Stimulated activated CD4-positive, alpha-beta T cell treated with anti-CD3 and anti-CD28 coated beads, TNF-alpha, amount 100 ng/mL, for 48 hours (primary cell): Measurements from ENCODE around the gene HLA-DMA.
"Not testable (repeated sequence)": the region's sequence is repeated elsewhere in the genome, so short reads cannot be mapped to it uniquely, and the experiment has no call there.

Experiments
- DNase-seq, 3 donors: peaks; one replicate each; pipeline ENCODE4 v3.0.0-alpha.2; 2020; ENCODE audit warnings: low read depth in 3 of 3

The HLA-DMA gene

GRCh38 chr6:32954986-32955802 lies 2.3 kb upstream of the HLA-DMA start:
- no peak for DNase-seq

GRCh38 chr6:32954267-32954666 lies 1.4 kb upstream of the HLA-DMA start:
- DNase-seq = no peak

DNA sequence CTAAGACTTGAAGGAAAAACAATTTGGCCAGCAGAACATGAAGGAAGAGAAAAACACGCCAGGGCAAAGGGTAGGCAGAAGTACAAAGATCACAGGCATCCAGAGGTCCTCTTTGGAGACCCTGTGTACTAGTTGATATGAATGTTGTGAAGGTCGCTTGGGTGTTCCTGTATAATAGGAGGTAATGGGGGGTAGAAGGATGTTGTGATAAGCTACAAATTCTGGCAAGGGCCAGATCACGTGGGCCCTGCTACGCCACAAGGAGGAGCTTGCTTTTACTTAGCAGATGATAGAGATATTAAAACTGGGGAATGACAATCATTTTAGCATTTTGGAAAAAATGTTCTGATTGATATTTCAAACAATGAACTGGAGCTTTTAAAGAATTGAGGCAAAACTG lies 878 bp upstream of the HLA-DMA start:
- no peak for DNase-seq

DNA sequence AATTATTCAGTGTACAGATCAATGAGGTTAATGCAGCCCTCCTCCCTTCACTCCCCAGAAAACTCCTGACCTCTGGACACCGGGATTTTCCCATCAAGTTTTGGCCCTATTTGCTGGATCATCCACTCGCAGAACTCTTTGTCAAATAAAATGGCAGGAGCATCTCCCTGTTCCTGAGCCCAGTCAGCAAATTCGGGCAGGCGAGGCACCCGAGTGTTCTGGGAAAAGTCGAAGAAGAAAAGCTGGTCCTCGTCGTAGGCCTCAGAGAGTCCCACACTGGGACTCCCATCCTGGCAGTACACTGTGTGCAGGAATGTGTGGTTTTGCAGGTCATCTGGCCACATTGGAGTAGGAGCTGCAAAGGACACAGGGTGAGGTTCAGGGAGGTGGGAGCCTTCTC lies 2.4 kb downstream of the HLA-DMA start:
- no peak for DNase-seq

DNA sequence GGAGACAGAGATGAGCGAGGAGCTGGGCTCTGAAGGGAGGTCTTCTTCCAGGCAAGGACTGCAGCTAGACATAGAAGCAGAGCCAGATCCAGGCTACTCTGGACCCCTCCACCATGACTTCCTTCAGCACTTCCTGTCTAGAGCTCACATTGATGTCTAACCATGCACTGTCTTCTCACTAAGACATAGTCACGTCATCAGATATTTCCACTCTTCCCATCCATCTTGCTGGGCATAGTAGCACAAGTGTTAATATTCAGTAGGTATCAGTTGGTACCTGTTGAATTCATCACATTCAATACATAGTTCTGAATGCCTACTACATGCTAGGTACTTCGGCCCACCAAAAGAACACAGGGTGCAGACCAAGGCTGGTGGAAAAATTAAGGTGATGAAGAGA lies 2.9 kb downstream of the HLA-DMA start:
- DNase-seq = no peak

DNA sequence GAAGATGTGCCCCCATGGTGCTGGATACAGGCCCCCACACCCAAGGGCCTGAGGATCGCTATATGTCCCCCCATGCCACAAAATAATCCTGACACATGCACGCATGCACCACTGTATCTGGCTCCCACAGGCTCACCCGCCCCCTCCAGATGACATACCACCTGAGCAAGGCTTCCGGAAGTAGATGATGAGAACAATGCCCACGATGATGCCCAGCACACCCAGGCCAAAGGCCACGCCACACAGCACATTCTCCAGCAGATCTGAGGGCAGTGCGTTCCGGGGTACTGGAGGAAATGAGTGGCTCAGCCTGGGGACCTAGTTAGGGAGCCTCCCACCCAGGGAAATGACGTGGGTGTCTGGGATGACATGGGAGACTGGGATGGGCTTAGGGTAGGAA lies 3.8 kb downstream of the HLA-DMA start:
- no peak for DNase-seq

DNA sequence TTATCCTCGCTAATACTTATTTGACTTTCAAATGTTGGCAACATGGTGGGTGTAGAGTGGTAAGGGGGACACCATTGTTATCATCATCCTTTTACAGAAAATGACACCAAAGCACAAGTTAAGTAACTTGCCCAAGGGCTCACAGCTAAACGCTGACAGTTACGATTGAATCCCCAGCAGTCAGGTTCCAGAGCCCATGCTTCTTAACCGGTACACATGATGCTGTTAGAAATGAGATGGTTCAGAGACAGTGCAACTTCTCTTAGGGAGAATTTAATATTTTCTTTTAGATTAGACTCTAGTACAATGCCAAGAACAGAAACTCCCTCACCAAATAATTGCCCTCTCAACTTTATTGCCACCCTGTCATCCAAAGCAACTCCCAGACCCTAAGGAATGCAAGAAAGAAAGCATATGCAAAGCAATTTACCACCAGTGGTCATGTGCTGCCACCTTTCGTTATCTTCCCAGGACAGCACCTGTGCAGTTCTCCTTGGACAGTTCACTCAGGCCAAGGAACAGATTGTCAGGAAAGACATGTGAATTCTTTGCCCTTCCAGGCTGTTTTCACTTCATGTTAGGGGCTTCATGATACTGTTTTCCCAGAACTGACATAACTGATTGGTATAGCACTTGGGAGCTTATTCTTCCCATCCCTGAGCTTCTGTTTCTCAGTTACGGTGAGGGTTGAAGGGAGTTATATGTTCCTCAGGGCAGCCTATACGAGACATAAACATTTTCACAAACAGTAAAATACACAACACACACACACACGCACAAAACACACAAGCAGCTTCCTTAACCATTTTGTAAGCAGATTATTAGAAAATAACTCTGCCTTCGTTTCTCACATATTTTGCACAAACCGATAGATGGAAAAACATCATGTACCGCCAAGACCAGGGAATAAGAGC lies 5.1 kb downstream of the HLA-DMA start:
- no peak for DNase-seq

- DNase-seq = no peak
These were observed 6.0 kb downstream of the HLA-DMA start for GRCh38 chr6:32946893-32947292.

GRCh38 chr6:32945953-32946352 lies 6.9 kb downstream of the HLA-DMA start:
- DNase-seq = no peak

GRCh38 chr6:32945108-32945760 lies 7.7 kb downstream of the HLA-DMA start:
- no peak for DNase-seq

GRCh38 chr6:32943864-32944649 lies 8.8 kb downstream of the HLA-DMA start:
- DNase-seq = no peak

- DNase-seq = not testable (repeated sequence)
These were observed 10.3 kb downstream of the HLA-DMA start for GRCh38 chr6:32942555-32943123.

DNA sequence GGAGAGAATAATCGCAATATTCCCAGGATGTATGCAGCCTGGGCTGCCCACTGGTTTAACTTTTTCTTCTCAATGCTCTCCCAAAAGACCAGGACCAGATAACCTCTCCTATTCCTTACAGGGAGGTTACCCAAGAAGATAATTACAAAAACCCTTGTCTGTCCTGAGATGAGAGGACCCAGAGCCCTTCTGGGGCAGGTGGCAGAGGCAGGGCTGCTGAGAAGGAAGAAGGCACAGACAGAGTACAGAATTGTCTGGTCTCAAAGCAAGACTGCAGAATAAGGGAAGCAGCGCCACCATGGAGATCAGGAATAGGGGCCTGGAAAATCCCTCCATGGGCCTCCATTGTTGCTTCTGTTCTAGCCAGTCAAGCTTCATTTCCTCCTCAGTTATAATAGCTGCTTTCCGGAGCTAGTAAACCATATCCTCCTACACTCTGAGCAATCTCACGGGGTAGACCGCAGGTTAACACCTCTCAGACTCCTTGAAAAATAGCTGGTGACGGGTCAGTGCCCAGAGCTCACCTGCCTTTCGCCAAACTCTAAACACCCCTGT lies 11.6 kb downstream of the HLA-DMA start:
- DNase-seq = peak in 1 of 3 donors; percentile 31

GRCh38 chr6:32940656-32941213 lies 12.2 kb downstream of the HLA-DMA start, which contains the start of gene HLA-DMB:
HLA-DMB (minus strand) TSS chr6:32941028; CDS start chr6:32940807, 221 bp downstream.
- peak in 1 of 3 donors; percentile 41 for DNase-seq

- DNase-seq = no peak
These were observed 14.4 kb downstream of the HLA-DMA start for GRCh38 chr6:32938494-32938893.

- DNase-seq = no peak
These were observed 15.7 kb downstream of the HLA-DMA start for GRCh38 chr6:32937230-32937633.

DNA sequence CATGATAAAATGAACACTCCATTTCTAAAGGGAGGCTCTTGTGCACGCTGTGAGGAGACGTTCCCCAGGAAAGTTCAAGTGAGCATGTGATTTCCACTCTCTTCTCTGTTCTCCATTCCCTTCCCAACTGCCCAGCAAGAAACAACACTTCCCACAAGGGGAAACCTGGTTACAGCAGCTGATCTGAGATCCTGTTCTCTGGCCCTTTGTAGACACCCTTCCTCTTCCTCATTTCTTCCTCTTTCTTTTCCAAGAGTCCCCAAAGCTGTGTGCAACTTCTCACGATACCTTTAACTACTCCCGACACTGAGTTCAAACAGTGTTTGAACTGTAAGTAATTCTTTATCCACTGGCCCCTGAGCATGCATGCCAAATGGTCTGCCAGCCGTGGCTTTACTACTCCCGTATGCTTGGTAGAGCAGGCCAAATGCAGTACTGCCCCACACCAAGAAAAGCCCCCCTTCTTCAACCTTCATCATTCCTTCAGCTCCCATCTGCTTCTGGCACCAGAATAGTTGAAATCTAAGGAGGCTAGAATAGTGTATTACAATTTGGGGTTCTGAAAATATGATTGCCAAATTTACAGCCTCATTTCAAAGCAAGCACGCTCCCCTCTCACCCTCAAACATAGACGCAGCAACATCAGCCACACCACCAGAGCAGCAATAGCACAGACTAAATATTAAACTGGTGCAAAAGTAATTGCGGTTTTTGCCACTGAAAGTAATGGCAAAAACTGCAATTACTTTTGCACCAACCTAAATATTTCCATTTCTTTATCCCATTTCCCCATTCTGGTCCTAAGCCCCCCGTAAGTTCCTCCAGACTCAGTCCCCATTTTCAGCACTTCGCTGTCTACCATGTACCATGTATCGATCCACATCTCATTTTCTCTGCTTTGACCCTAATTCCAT lies 16.4 kb downstream of the HLA-DMA start:
- DNase-seq = no peak

DNA sequence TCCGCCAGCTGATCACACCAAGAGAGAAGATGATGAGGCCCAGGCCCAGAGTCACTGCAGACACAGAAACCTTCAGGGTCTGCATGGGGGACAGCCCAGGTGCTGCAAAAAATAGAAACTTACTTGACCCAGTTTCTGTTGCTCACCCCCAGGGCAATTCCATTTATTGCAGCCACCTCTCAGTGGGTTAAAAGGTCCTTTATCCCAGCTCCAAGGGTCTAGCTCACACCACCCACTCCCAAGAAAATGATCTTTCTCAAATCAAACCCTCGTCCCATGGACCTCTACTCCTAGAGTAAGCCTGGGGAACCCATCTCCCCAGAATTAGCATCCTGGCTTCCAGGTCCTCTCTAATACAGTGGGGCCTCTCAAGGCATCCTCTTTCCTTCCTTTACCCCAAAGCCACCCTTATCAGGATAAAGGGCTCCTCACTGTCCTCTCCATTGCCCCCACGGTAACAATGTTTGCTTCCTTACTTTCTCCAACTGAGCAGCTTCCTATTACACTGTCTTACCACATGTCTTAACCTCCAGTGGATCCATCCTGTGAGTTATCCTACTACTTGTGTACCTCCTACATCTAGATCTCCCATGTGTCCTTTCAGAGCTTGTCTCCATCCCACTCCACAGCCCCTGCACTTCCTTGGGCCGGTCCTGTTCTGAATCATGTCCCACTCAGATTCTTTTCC lies 17.2 kb downstream of the HLA-DMA start:
- DNase-seq = no peak

DNA sequence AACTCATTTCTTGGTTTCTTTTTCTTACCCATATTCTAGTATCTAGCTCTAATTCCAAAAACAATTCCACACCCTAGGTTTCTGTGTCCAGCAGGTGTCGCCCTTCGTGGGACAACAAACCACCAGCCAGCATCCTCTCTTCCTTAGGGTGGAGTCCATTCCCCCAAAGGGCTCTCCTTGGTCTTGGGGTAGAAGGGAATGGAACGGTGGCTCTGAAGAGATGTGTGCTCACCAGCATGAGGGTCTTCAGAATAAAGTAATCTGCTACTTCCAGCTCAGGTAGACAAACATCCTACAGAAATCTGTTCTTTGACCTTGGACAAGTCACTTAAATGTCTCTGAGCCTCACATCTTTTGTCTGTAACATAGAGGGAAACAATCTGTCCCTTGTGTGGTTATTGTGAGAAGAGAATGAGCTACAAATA lies 19.2 kb downstream of the HLA-DMA start:
- DNase-seq = peak in 2 of 3 donors; percentile 71 to 72
